Activated naive CD4-positive, alpha-beta T cell treated with Interleukin-2 at 50 U/mL for 16 hours (primary cell): ENCODE data around the gene PARP15.

Source experiments
- DNase-seq: peaks from one replicate; pipeline ENCODE4 v3.0.0-alpha.2; 2020

Gene PARP15

DNA sequence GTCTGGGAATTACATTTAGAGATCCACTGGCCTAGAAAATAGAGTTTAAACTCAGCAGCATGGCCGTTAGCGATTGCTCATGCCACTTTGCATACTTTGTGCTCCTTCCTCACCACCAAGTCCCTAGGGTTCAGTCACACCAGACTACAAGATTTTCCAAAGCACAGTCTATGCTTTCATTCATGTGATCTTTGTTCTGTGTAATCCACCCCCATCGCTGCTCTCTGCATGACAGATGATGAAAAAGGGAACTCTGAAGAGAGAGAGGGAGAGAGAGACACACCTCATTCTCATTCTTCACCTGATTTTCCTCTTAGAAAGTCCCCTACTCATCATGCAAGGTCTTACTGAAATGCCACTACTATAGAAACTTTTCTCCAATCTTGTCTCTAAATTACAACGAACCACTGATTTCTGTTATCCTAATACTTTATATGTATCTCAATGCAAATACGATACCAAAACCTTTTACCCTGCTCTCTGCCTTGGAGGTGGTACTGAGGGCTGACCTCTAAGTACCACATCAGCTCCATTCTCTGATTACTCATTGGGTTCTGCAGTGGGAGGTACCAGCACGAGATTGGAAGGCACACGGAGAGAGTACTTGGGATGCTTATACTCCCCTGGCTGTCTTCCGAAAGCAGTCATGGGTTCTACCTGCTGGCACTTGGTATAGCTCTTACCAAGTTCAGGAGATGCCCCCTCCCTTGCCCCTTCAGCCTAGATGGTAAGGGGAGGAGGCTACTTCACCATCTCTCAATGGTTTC is 1.1 kb upstream of the PARP15 start:
- peak; percentile 67 for DNase-seq

DNA sequence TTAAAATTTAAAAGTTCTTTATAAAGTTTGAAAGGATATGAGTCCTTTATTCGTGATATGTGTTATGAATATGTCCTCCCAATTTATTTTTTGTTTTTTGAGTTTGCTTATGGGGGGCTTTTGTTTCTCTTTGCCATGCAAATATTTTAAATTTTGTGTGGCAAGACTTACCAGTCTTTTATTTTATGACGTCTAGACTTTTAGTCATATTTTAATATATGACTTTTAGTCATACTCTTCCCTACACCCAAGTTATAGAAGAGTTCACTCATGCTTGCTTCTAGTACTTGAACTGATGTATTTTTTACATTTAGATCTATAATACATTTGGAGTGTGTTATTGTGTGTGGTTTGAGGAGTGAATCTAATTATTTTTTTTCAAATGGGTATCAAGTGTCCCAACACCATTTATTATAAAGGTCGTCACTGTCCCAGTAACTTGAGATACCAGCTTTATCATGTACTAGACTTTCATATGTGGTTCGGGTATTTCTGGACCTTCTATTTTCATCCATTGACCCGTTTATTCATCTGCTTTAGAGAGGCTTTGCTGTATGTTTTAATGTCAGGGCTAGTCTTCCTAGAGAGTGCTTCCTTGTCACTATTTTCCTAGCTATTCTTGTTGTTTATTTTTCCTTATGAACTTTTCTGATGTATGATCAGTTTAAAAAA is 755 bp downstream of the PARP15 start:
- no peak for DNase-seq

DNA sequence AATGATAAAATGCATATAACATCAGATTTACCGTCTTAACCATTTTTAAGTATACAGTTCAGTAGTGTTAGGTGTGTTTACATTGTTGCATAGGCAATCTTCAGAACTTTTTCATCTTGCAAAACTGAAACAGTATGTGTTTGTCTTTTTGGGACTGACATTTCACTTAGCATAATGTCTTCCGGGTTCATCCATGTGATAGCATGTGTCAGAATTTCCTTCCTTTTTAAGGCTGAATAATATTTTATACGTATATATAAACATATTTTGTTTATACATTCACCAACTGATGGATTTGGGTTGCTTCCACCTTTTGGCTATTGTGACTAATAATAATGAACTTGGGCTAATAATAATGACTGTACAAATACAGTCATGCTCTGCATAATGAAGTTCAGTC is 3.0 kb downstream of the PARP15 start:
- DNase-seq = no peak

DNA sequence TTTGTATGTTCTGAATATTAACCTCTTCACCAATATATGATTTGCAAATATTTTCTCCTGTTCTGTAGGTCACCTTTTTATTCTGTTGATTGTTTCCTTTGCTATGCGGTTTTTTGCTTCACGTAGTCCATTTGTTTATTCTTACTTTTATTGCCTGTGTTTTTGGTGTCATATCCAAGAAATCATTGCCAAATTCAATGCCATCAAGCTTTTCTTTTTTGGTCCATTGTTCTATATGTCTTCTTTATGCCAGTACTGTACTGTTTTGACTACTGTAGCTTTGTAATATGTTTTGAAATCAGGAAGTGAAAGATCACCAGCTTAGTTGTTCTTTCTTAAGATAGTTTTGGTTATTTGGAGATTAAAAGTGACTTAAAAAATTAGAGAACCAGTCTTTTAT is 4.2 kb downstream of the PARP15 start:
- DNase-seq = no peak

DNA sequence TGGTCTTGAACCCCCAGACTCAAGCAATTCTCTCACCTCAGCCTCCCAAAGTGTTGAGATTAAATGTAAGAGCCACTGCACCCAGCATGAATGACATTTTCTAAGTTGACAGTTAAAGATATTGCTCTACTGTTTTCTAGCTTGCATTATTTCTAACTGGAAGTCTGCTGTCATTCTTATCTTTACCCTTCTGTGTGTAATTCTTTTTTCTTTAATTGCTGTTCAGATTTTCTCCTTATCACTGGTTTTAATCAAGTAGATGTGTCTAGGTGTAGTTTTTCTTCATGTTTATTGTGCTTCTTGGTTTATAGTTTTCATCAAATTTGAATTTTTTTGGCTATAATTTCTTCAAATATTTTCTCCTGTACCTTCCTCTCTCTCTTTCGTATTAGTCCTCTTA is 4.9 kb downstream of the PARP15 start:
- no peak for DNase-seq

DNA sequence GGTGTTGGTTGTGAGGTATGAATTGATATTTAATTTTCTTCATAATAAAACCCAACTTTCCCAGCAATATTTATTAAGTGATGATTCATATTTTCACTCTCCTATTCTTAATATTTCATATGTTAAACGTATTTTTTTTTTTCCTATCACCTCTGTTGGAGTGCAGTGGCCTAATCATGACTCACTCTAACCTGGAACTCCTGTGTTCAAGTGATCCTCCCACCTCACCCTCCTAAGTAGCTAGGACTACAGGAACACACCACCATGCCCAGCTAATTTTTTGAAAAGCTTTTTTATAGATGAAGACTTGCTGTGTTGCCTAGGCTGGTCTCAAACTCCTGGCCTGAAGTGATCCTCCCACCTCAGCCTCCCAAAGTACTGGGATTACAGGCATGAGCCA is 8.6 kb downstream of the PARP15 start:
- no peak for DNase-seq

DNA sequence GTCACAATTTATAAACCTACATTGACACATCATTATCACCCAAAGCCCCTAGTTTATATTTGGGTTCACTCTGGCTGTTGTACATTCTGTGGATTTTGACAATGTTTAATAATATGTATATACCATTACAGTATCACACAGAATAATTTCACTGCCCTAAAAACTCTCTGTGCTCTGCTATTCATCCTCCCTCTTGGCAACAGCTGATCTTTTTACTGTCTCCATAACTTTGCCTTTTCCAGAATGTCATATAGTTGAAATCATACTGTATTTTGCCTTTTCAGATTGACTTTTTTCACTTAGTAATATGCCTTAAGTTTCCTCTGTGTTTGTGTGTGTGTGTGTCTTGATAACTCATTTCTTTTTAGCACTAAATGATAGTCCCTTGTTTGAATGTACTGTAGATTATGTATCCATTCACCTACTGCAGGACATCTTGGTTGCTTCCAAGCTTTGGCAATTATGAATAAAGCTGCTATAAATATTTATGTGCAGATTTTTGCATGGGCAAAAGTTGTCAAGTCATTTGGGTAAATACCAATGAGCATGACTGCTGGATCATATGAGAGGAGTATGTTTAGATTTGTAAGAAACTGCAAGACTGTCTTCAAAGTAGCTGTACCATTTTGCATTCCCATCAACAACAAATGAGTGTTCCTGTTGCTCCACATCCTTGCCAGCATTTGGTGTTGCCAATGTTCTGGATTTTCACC is 9.5 kb downstream of the PARP15 start:
- no peak for DNase-seq

DNA sequence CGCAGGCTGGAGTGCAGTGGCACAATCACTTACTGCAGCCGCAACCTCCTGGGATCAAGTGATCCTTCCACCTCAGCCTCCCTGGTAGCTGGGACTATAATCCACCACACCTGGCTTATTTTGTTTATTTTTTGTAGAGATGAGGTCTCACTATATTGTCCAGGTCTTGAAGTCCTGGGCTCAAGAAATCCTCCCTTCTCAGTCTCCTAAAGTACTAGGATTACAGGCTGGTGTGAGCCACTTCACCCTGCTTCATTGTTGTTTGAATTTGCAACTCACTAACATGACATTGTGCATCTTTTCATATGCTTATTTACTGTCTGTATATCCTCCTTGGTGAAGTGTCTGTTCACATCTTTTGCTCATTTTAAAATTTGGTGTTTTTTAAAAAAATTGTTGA is 10.1 kb downstream of the PARP15 start:
- DNase-seq = no peak

DNA sequence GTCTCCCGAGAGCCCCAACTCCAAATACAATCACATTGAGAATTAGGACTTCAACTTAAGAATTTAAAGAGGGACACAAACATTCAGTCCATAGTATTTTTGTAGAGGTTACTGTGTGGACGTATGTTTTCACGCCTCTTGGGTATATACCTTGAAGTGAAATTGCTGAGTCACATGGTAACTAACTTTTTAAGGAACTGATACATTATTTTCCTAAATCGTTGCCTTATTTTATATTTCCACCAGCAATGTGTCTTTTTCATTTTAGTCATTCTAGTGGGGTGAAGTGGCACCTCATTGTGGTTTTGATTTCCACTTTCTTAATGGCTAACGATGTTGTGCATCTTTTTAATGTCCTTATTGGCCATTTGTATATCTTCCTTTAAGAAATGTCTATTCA is 11.8 kb downstream of the PARP15 start:
- DNase-seq = no peak

DNA sequence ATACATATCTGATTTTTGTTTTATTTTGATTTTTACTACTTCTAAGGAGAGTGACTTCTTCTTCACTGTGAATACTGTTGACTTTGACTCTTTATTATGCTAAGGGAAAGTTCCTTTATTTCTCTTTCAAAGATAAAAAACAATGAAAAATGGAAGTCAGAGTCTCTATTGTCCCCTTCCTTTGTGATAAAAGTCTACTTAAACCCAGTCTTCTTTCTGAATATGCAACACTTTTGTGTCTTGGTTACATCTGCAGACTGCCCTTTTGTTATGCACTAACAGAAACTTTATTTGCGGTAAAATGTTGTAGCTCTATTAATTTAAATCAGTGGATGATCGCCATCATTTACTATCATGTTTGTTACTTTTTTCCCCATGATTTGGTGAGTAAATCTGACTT is 13.2 kb downstream of the PARP15 start:
- no peak for DNase-seq

DNA sequence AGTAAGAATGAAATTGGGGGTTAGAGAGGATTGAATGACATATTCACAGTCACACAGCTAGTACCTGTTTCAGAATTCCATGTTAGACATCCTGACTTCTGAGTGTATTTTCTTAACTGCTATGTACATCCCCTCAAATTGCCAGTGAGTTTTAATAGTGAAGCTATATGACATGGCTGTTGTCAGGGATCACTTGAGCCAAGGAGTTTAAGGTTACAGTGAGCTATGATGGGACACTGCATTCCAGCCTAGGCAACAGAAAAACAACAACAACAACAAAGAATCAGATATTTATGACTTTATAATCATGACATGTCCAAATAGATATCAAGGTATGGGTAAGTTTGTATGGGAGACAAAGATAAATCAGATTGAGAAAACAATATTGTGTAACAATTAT is 16.6 kb downstream of the PARP15 start:
- DNase-seq = no peak

DNA sequence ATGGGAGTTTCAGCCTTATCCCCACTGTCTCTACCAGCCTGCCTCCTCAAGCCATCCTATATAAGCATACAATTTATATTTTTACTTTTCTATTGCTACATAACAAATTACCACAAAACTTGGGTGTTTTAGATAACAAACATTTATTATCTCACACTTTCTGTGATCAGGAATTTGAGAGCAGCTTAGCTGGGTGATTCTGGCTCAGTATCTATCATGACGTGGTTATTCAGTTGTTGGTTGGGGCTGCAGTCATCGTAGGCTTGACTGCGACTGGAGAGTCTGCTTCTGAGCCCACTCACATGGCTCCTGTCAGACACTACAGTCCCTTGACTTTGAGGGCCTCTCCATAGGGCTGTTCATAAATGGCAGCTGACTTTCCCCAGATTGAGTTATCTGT is 20.7 kb downstream of the PARP15 start:
- DNase-seq = no peak

DNA sequence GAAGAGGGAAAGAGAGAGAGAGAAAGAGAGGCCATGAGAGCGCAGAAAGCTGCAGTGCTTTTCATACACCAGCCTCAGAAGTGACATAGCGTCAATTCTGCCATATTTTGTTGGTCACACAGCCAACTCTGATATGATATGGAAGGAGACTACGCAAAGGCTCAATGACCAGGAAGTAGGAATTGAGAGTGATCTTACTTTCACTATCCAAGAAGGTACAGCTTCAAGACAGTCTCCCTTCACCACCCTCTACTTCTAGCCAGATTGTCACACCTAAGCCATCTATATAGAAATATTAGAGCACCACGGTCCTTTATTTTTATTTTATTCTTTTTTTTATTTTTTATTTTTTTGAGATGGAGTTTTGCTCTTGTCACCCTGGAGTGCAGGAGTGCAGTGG is 21.1 kb downstream of the PARP15 start:
- no peak for DNase-seq

DNA sequence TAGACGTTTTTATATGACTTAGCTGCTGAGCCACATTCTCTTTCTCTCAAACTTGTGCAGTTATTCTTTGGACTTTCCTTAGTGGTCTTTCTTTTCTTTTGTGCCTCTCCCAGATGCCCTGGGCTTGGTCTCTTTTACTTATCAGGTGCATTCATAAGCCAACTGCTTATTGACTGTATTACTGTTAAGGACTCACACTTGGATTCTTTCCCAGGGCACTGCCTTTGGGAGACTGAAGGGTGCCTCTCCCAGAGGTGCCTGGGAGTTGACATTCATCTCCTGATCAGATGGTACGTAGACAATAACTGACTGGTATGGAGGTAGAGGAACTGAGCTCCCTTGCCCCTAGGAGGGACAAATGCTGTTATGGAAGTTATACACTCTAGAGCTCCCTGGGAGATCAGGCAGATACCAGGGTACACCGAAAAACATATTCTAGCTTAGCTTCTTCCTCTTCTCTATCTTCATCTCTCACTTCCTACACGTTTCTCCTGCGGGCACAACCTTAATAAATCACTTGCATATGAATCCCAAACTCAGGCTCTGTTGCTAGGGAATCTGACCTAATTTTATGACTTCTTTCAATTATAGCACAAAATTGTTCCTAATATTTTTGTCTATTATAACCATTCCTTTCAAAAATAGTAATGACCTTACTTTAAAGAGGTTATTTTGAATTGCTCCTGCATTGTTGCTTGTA is 24.7 kb downstream of the PARP15 start:
- DNase-seq = no peak

DNA sequence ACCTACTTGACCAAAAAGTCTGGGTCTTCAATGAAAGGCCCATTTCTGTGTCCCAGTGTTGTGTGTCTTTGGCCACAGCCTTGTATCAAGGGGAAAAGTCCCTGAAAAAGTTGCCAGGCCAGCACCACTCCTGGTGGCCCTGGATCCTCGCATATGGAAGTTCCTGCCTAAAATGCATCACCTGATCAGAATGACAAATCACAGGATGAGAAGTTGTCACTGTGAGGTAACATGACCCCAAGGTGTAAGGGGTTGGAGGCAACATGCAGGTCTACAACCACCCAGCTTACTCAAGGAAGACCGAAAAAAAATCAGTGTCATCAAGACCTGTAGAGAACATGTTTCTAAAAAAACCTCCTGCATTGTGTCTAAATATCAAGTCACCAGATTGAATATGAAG is 25.6 kb downstream of the PARP15 start:
- no peak for DNase-seq

DNA sequence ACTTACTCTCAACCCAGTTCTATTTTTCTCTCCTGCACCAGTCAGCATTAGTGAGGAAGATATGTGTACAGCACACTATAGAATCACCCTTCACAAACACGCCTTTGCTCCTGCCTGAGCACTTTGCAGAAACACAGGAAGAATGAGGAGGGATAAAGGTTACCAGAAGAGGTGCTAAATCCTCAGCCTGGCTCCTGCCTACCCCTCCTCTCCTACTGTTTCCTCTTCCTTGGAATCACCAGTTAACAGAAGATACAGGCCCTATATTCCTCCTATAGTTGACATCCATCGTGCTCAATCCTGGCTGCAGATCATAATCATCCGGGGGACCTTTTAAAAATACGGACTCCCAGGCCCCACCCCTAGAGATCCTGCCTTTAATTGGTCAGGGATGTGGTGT is 28.9 kb downstream of the PARP15 start:
- no peak for DNase-seq

DNA sequence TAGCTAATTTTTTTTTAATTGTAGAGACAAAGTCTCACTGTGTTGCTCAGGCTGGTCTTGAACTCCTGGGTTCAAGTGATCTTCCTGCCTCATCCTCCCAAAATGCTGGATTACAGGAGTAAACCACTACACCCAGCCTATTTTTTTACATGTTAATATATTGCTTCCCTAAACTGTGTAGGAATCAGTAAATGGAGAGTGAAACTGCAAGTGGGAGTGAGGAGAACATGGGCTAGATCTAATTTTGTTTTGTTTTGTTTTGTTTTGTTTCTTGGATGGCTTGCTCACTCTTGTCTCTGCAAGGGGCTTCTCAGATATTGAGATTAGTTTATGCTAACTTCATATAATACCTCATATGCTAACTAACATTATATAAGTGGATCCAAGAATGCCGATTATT is 31.5 kb downstream of the PARP15 start:
- no peak for DNase-seq

DNA sequence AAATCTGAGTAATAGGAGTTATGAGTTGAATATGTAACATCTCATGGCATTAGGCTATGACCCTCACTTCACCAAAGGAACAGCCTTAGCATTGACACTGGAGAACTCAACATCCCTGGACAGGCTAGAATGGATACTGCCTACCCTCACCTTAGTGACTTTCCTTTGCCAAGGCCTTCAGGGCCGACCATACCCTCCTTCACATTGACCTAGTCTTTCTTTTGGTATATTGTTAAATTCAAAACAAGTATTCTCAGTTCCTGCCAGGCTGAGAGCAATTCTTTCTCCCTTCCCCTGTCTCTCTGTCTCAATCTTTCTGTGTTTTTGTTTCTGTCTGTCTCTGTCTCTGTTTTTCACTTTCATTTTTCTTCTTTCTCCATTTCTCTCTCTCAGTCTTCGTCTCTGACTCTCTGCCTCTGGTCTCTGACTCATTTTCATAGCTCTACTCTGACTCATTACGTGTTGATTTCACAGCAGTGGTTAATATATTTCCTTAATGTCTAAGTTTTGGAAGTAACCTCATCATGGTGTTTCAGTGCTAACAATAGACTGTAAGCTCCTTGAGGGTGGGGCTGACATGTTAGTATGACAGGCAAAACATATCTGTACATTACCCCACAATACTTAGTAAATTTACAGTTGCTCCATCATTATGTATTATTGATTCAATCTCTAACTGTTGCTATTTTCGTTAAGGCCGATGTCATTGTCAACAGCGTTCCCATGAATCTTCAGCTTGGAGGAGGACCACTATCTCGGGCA is 32.5 kb downstream of the PARP15 start:
- peak; percentile 9 for DNase-seq

DNA sequence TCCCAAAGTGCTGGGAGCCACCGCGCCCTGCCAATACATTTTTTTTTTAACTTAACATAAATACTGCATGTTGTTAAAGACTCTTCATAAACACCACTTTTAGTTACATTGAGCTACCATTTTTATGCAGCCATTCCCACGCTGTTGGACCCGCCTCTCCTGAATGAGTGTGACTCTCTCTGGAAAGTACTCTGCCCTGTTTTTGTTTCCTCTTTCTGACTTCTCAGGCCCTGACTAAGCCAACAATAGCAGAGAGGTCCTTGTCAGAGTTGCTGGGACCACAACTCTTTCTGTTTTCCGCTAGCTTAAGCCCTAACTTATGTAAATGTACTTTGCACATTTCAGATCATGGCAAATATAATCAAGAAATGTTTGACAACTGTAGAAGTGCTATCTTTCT is 35.2 kb downstream of the PARP15 start:
- DNase-seq = no peak

DNA sequence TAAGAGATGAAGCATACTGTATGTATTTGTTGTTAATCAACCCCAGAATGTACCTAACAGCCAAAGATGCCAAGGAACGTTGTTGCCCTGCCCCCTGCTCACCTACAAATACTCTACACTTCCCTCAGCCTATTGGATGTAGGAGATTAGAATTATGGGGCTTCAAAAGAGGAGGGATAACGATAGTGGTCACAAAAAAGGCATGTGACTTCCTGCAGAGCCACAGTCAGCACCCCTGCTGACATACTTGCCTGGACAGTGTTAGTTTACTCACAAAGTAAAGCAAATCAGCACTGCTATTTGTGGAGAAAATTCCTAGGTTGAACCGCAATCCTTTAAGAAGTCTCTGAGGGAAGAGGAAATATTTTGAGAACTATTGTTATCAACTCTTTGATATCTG is 37.9 kb downstream of the PARP15 start:
- no peak for DNase-seq

DNA sequence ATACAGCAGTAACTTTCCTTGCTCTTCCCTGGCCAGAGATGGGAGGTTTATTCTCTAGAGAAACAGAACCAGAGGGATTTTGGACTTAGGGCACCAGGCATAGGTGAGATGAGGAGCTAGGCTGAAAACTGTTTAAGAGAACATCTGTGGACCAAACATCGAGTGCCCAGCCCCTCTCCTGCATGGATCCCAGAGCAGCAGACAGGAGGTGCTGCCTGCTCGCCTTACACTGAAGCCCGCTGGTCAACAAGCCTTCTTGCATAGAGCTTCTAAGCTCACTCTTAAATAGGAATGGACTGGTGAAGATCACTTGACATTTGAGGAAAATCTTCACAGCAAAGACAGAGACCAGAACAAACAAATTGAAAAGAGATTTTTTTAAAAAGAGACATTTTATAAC is 41.2 kb downstream of the PARP15 start:
- DNase-seq = no peak

DNA sequence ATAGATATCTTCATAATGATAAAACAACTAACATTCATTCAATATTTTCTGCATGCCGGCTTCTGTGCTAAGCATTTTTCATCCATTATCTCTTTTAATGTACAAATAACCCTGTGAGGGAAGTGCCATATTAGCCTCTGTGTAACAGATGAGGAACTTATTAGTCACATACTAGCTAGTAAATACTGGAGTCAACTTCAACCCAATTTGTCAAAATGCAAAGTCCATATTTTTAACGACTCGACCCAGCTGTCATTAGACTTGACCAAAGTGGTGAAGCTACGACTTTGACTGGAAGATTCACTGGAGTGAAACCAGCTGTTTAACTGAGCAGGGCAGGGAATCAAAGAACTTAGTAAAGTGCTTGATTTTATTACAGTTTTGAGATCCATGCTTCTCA is 41.6 kb downstream of the PARP15 start:
- no peak for DNase-seq

DNA sequence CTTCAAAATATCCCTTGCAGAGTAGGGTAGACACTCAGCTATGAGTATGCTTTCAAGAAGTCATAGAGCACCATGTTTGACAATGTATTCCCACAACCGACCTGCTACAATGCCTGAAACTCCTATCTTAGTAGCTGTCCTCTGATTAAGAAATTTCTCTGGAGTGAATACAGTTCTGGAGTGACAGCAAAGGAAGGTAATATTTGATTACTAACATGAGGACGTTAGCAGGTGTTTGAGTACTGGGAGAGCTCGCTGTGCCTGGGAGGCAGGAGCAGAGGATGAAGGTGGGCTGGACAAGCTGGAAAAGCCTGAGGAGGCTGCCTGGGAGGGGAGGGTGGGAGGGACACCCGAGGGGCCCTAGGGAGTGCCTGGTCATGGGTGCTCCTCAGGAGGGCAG is 42.9 kb downstream of the PARP15 start:
- DNase-seq = no peak
